HS-5 (cell line): ENCODE measurements around the gene EP400.
A peak's percentile ranks its signal among the peaks of the same experiment; 100 is the strongest.
"Not testable (repeated sequence)": the region's sequence is repeated elsewhere in the genome, so short reads cannot be mapped to it uniquely, and the experiment has no call there.

ENCODE experiments used
- DNase-seq: peaks from one replicate; pipeline ENCODE4 v3.0.0-alpha.2; 2012; ENCODE audit warnings: low read depth

EP400 gene

GRCh38 chr12:131928080-131928710, 21.5 kb upstream of the EP400 start:
- DNase-seq = no peak

- DNase-seq = peak; percentile 61
Measured at GRCh38 chr12:131928711-131929580, 20.8 kb upstream of the EP400 start, which contains the start of gene PUS1. Gene PUS1, plus strand, starts transcription at chr12:131929276. Its CDS starts 447 bp downstream, at chr12:131929723.

GRCh38 chr12:131929581-131930456, 19.9 kb upstream of the EP400 start:
- DNase-seq = no peak

GRCh38 chr12:131930510-131930909, 19.2 kb upstream of the EP400 start:
- DNase-seq = no peak

GRCh38 chr12:131933387-131933786, 16.4 kb upstream of the EP400 start:
- DNase-seq = no peak

GRCh38 chr12:131934535-131934934, 15.2 kb upstream of the EP400 start:
- DNase-seq = no peak

GRCh38 chr12:131938082-131938481, 11.7 kb upstream of the EP400 start:
- DNase-seq = no peak

GRCh38 chr12:131939007-131939406, 10.7 kb upstream of the EP400 start:
- no peak for DNase-seq

GRCh38 chr12:131940141-131940547, 9.6 kb upstream of the EP400 start:
- no peak for DNase-seq

GRCh38 chr12:131941116-131941986, 8.4 kb upstream of the EP400 start:
- no peak for DNase-seq

- DNase-seq = no peak
Measured at GRCh38 chr12:131941987-131942341, 7.8 kb upstream of the EP400 start.

- no peak for DNase-seq
Measured at GRCh38 chr12:131942671-131943070, 7.1 kb upstream of the EP400 start.

- DNase-seq = no peak
Measured at GRCh38 chr12:131943389-131943788, 6.4 kb upstream of the EP400 start.

- no peak for DNase-seq
Measured at GRCh38 chr12:131943876-131944275, 5.9 kb upstream of the EP400 start.

- no peak for DNase-seq
Measured at GRCh38 chr12:131944601-131945251, 5.0 kb upstream of the EP400 start.

- DNase-seq = no peak
Measured at GRCh38 chr12:131946757-131947156, 3.0 kb upstream of the EP400 start.

- no peak for DNase-seq
Measured at GRCh38 chr12:131947482-131948027, 2.2 kb upstream of the EP400 start.

GRCh38 chr12:131948166-131948712, 1.5 kb upstream of the EP400 start:
- no peak for DNase-seq

GRCh38 chr12:131948713-131949430, 870 bp upstream of the EP400 start:
- DNase-seq = not testable (repeated sequence)
